Heart left ventricle (tissue), 16 donors: ENCODE results near the gene SGCA. TPM values are rescaled to one million over a fixed set of nuclear protein-coding genes. Genes with fewer than 3 reads are reported as not detected.

Experiments used
- ATAC-seq, 4 donors: fragments of 200-7000 bp; cut with Tn5 transposase; one replicate each; pipeline ENCODE4 v1.9.1; 2020 to 2022; ENCODE audit warnings: moderate library complexity in 4 of 4, mild to moderate bottlenecking in 3 of 4, moderate number of reproducible peaks in 1 of 4
- DNase-seq, 5 donors: peaks; one replicate each; pipeline ENCODE4 v3.0.0-alpha.2; 2020
- H3K27ac ChIP-seq, 12 donors: fragments of 200-600 bp; sonication (generic) in 4 of 12; one replicate each; pipeline versions ENCODE4 v1.5.0 to v1.8.0; 2016 to 2022; ENCODE audit warnings: mild to moderate bottlenecking in 2 of 12
- H3K27me3 ChIP-seq, 9 donors: fragments of 200-600 bp; sonication (generic) in 2 of 9; one replicate each; pipeline versions ENCODE4 v1.5.1 to v1.8.0; 2016 to 2022; ENCODE audit warnings: mild to moderate bottlenecking in 3 of 9
- H3K36me3 ChIP-seq, 9 donors: fragments of 200-600 bp; sonication (generic) in 2 of 9; one replicate each; pipeline versions ENCODE4 v1.5.0 to v1.8.0; 2018 to 2022; ENCODE audit warnings: mild to moderate bottlenecking in 2 of 9
- H3K4me1 ChIP-seq, 12 donors: fragments of 200-600 bp; sonication (generic) in 4 of 12; one replicate each; pipeline versions ENCODE4 v1.5.0 to v1.8.0; 2016 to 2022; ENCODE audit warnings: mild to moderate bottlenecking in 3 of 12
- H3K4me3 ChIP-seq, 12 donors: fragments of 200-600 bp; sonication (generic) in 4 of 12; one replicate each; pipeline versions ENCODE4 v1.5.0 to v1.8.0; 2017 to 2022; ENCODE audit warnings: mild to moderate bottlenecking in 9 of 12, moderate library complexity in 4 of 12
- H3K9me3 ChIP-seq, 12 donors: fragments of 200-600 bp; sonication (generic) in 4 of 12; one replicate each; pipeline versions ENCODE4 v1.5.0 to v1.8.0; 2016 to 2022; ENCODE audit warnings: mild to moderate bottlenecking in 1 of 12
- CTCF ChIP-seq, 12 donors: fragments of 200-600 bp; sonication (generic) in 4 of 12; IDR thresholded peaks; one replicate each; pipeline versions ENCODE4 v1.5.0 to v1.8.0; 2018 to 2022; ENCODE audit warnings: antibody characterized with exemption in 12 of 12, mild to moderate bottlenecking in 5 of 12
- POLR2A ChIP-seq, 2 donors: fragments of 450-650 bp; IDR thresholded peaks; one replicate each; pipeline ENCODE4 v1.6.1; 2017; ENCODE audit warnings: antibody characterized with exemption in 2 of 2, mild to moderate bottlenecking in 2 of 2, moderate library complexity in 2 of 2
- WGBS, 4 donors: extraction: QIAGEN DNeasy Blood & Tissue Kit in 2 of 4; methylation state at CpG; one replicate each; pipeline versions ENCODE4 v1.1.5 to v1.1.7; 2013 to 2018; 5-methylcytosine and 5-hydroxymethylcytosine counted together
- intact Hi-C, 10 donors: fragments of 100-400 bp; cut with DNase I; formaldehyde crosslinking; loops; one replicate each; pipeline versions ENCODE4 v1.11.1 to v1.14.2; 2022
- polyA plus RNA-seq, 2 donors: library from polyadenylated mRNA; stranded (reverse); fragments of 200-250 nt; gene quantifications; one replicate each; pipeline ENCODE4 v1.2.3, GENCODE V29; 2013
- total RNA-seq, 9 donors: library from RNA; depleted of rRNA in 2 of 9; stranded (reverse); fragments of >200 nt in 2 of 9; fragmentation: NEBNext Ultra II Directional in 3 of 9; extraction: Animal tissue kit (Norgen Biotek cat#: 25700) in 3 of 9; gene quantifications; one replicate each; pipeline versions ENCODE4 v1.1.0 to v1.2.4, GENCODE V29; 2016 to 2023
- donor health status: ischemic (EF 13 %, LVEDD 7.1; RV severe dilation, severe dysfunction).
- donor health status: healthy with polysubstance abuse.
- donor health status: DM: no; HTN: yes; CAD: no.
- donor health status: DM: no; HTN: no; CAD: no.
- donor health status: ischemic (EF 25% LVEDD 6.9; RV normal size, moderate dysfunction).
- donor health status: ischemic (EF 25% LVEDD 5.7; RV mildly dilated, moderate dysfunction).
- donor health status: healthy.
- donor health status: DM: yes; HTN: yes; CAD: no.
- donor health status: ischemic (EF 35%, LVEDD 5.7; RV mildly dilated, moderate dysfunction).
- donor health status: nonischemic (EF 11% LVEDD 7.7; RV severe dilation, severe dysfunction).
- donor health status: DM: yes; HTN: yes; CAD: no.
- donor health status: PGD.
- donor health status: ischemic (EF 29% LVEDD 5.4; RV normal size, mild dysfunction).
- donor health status: nonischemic (EF 23%, LVEDD 6.1; RV moderate dilation, normal function).

The SGCA gene
- total and polyA plus RNA-seq, 11 donors: 96.5 to 225 (median 151) TPM

GRCh38 chr17:50167371-50167770 is 1.6 kb downstream of the SGCA start:
- Histone ChIP-seq H3K27me3 (no peaks in the 10 kb centered on the region), H3K4me3 (peak overlapping the region in 9 of 12 donors; percentile 7 to 57 (median 37)), H3K36me3 (peaks cover 0 to 9% (median 3%) of the 10 kb centered on the region in 9 donors), H3K4me1 (peaks cover 0 to 75% (median 17%) of the 10 kb centered on the region in 12 donors), H3K27ac (peak overlapping the region in 9 of 12 donors; percentile 13 to 94 (median 46)), H3K9me3 (no peaks in the 10 kb centered on the region)
- no peak for TF ChIP-seq CTCF (IDR thresholded peaks at IDR 0.05)
- TF ChIP-seq POLR2A (IDR thresholded peaks at IDR 0.05): no peak
- 68 to 82% (median 70%) methylated on average over 15 to 19 of the region's 19 CpGs for WGBS, 4 donors
- ATAC-seq (no peak), DNase-seq (peak in 1 of 5 donors; percentile 23)
- intact Hi-C loops: loop anchor here in 5 of 10 donors (5.0 to 10.0 kb wide), 2 partner anchors 35 to 53 kb away; partner anchors contain the start of gene SAMD14 (in 3 of the 5)

GRCh38 chr17:50168319-50168718 is 2.5 kb downstream of the SGCA start:
- no peak for ATAC-seq
- DNase-seq: peak in 2 of 5 donors; percentile 19 to 25
- 73 to 81% (median 76%) methylated on average over 8 to 13 of the region's 13 CpGs for WGBS, 4 donors
- Histone ChIP-seq H3K4me1 (peaks cover 0 to 80% (median 18%) of the 10 kb centered on the region in 12 donors), H3K27me3 (no peaks in the 10 kb centered on the region), H3K36me3 (peaks cover 0 to 9% (median 3%) of the 10 kb centered on the region in 9 donors), H3K9me3 (no peaks in the 10 kb centered on the region), H3K27ac (peak overlapping the region in 1 of 12 donors; percentile 94), H3K4me3 (no peak overlapping the region)
- TF ChIP-seq CTCF (IDR thresholded peaks at IDR 0.05) (no peak), POLR2A (IDR thresholded peaks at IDR 0.05) (no peak)
- intact Hi-C loops: loop anchor here in 6 of 10 donors (2.0 to 10.0 kb wide), 3 partner anchors 30 to 54 kb away; partner anchors contain the start of gene SAMD14 (in 3 of the 6)

GRCh38 chr17:50169121-50169764 is 3.4 kb downstream of the SGCA start:
- Histone ChIP-seq H3K36me3 (peaks cover 0 to 9% (median 3%) of the 10 kb centered on the region in 9 donors), H3K4me1 (peaks cover 0 to 80% (median 23%) of the 10 kb centered on the region in 12 donors), H3K4me3 (no peak overlapping the region), H3K27ac (peak overlapping the region in 4 of 12 donors; percentile 9 to 94 (median 30)), H3K27me3 (no peaks in the 10 kb centered on the region), H3K9me3 (no peaks in the 10 kb centered on the region)
- peak in 3 of 5 donors; percentile 47 to 59 (median 52) for DNase-seq
- WGBS, 4 donors: 31 to 45% (median 39%) methylated on average over 14 of the region's 14 CpGs
- peak in 3 of 4 donors; percentile 4 to 19 (median 6) for ATAC-seq
- intact Hi-C loops: loop anchor here in 6 of 10 donors (2.0 to 10.0 kb wide), 3 partner anchors 30 to 54 kb away; partner anchors contain the start of gene SAMD14 (in 3 of the 6)
- TF ChIP-seq CTCF (IDR thresholded peaks at IDR 0.05) (peak; percentile 30 to 71 (median 52)), POLR2A (IDR thresholded peaks at IDR 0.05) (no peak)

GRCh38 chr17:50169881-50170459 is 4.2 kb downstream of the SGCA start:
- no peak for TF ChIP-seq POLR2A (IDR thresholded peaks at IDR 0.05)
- TF ChIP-seq CTCF (IDR thresholded peaks at IDR 0.05): no peak
- Histone ChIP-seq H3K36me3 (peaks cover 0 to 9% (median 3%) of the 10 kb centered on the region in 9 donors), H3K27ac (peak overlapping the region in 5 of 12 donors; percentile 51 to 94 (median 58)), H3K4me3 (no peak overlapping the region), H3K4me1 (peaks cover 0 to 77% (median 22%) of the 10 kb centered on the region in 12 donors), H3K9me3 (no peaks in the 10 kb centered on the region), H3K27me3 (no peaks in the 10 kb centered on the region)
- peak in 3 of 5 donors; percentile 21 to 56 (median 27) for DNase-seq
- intact Hi-C loops: loop anchor here in 6 of 10 donors (2.0 to 10.0 kb wide), 3 partner anchors 29 to 55 kb away; partner anchors contain the start of gene SAMD14 (in 3 of the 6)
- no peak for ATAC-seq
- 82 to 88% (median 85%) methylated on average over 9 of the region's 9 CpGs for WGBS, 4 donors
